H9 (cell line): ENCODE data around the gene RBFOX2. TPM values are rescaled to one million over a fixed set of nuclear protein-coding genes. Genes with fewer than 3 reads are reported as not detected.

Experiments used
- DNase-seq: peaks from one replicate; pipeline ENCODE4 v3.0.0-alpha.2; 2017
- H2AFZ ChIP-seq: one replicate; pipeline ENCODE4 v1.6.1; 2013; ENCODE audit warnings: mild to moderate bottlenecking, low read length, control low read depth, moderate library complexity
- H2AK5ac ChIP-seq: 2 replicates; pipeline ENCODE4 v1.6.1; 2013; ENCODE audit warnings: low read length, control low read depth, mixed read lengths; ENCODE audit not compliant: insufficient read length
- H2BK120ac ChIP-seq: one replicate; pipeline ENCODE4 v1.6.1; 2013; ENCODE audit warnings: low read depth, mild to moderate bottlenecking, low read length, control low read depth, inconsistent platforms; ENCODE audit not compliant: poor library complexity, severe bottlenecking
- H2BK12ac ChIP-seq: 2 replicates; pipeline ENCODE4 v1.6.1; 2013; ENCODE audit warnings: low read length, control low read depth, mixed read lengths, low read depth; ENCODE audit not compliant: insufficient read length
- H2BK15ac ChIP-seq: 2 replicates; pipeline ENCODE4 v1.6.1; 2013; ENCODE audit warnings: low read depth, low read length, control low read depth
- H2BK20ac ChIP-seq: one replicate; pipeline ENCODE4 v1.6.1; 2013; ENCODE audit warnings: low read depth, mild to moderate bottlenecking, low read length, control low read depth, inconsistent platforms; ENCODE audit not compliant: poor library complexity, severe bottlenecking
- H2BK5ac ChIP-seq: 2 replicates; pipeline ENCODE4 v1.6.1; 2013; ENCODE audit warnings: low read length, control low read depth, mixed read lengths; ENCODE audit not compliant: insufficient read length
- H3K14ac ChIP-seq: 2 replicates; pipeline ENCODE4 v1.6.1; 2013; ENCODE audit warnings: low read length, control low read depth; ENCODE audit not compliant: insufficient read depth
- H3K18ac ChIP-seq: 2 replicates; pipeline ENCODE4 v1.6.1; 2013; ENCODE audit warnings: low read depth, mild to moderate bottlenecking, mixed read lengths, low read length, control low read depth; ENCODE audit not compliant: insufficient read length
- H3K23ac ChIP-seq: 2 replicates; pipeline ENCODE4 v1.6.1; 2013; ENCODE audit warnings: low read length, control low read depth, mixed read lengths, low read depth; ENCODE audit not compliant: insufficient read length
- H3K23me2 ChIP-seq: 2 replicates; pipeline ENCODE4 v1.6.1; 2013; ENCODE audit warnings: low read depth, mild to moderate bottlenecking, mixed read lengths, low read length, control low read depth; ENCODE audit not compliant: insufficient read length, poor library complexity, severe bottlenecking
- H3K27ac ChIP-seq: 2 replicates; pipeline ENCODE4 v1.5.1; 2013; ENCODE audit warnings: low read length, control low read depth, mixed read lengths, low read depth; ENCODE audit not compliant: insufficient read length
- H3K27me3 ChIP-seq: 2 replicates; pipeline ENCODE4 v1.6.1; 2013; ENCODE audit warnings: low read length, control low read depth, inconsistent platforms; ENCODE audit not compliant: insufficient read depth
- H3K4ac ChIP-seq: 2 replicates; pipeline ENCODE4 v1.6.1; 2013; ENCODE audit warnings: low read depth, mild to moderate bottlenecking, control low read depth, inconsistent platforms, low read length, moderate library complexity
- H3K4me1 ChIP-seq: 2 replicates; pipeline ENCODE4 v1.6.1; 2013; ENCODE audit warnings: low read length, control low read depth, inconsistent platforms; ENCODE audit not compliant: insufficient read depth
- H3K4me2 ChIP-seq: 2 replicates; pipeline ENCODE4 v1.6.1; 2013; ENCODE audit warnings: low read length, control low read depth, mixed read lengths; ENCODE audit not compliant: insufficient read length, insufficient read depth
- H3K56ac ChIP-seq: 2 replicates; pipeline ENCODE4 v1.6.1; 2013; ENCODE audit warnings: low read depth, mild to moderate bottlenecking, mixed read lengths, low read length, control low read depth; ENCODE audit not compliant: insufficient read length
- H3K79me1 ChIP-seq: 2 replicates; pipeline ENCODE4 v1.6.1; 2013; ENCODE audit warnings: low read depth, mild to moderate bottlenecking, moderate library complexity, low read length, control low read depth, inconsistent platforms; ENCODE audit not compliant: insufficient read depth, poor library complexity, severe bottlenecking
- H3K79me2 ChIP-seq: 2 replicates; pipeline ENCODE4 v1.6.1; 2013; ENCODE audit warnings: low read length, control low read depth, inconsistent platforms; ENCODE audit not compliant: insufficient read depth
- H3K9ac ChIP-seq: 2 replicates; pipeline ENCODE4 v1.6.1; 2013; ENCODE audit warnings: low read length, control low read depth, mixed read lengths; ENCODE audit not compliant: insufficient read length; ENCODE audit errors: extremely low read depth
- H3K9me3 ChIP-seq: one replicate; pipeline ENCODE4 v1.6.1; 2013; ENCODE audit warnings: low read depth, low read length, inconsistent platforms; ENCODE audit not compliant: control insufficient read depth
- H3T11ph ChIP-seq: one replicate; pipeline ENCODE4 v1.6.1; 2013; ENCODE audit warnings: mild to moderate bottlenecking, low read length, control low read depth, inconsistent platforms
- H4K20me1 ChIP-seq: one replicate; pipeline ENCODE4 v1.6.1; 2013; ENCODE audit not compliant: control insufficient read depth, insufficient read length, insufficient read depth
- H4K5ac ChIP-seq: 2 replicates; pipeline ENCODE4 v1.6.1; 2013; ENCODE audit warnings: low read depth, mild to moderate bottlenecking, mixed read lengths, low read length, control low read depth; ENCODE audit not compliant: insufficient read length
- H4K8ac ChIP-seq: replicated peaks from 2 replicates; pipeline ENCODE4 v1.6.1; 2013; ENCODE audit warnings: low read length, control low read depth, mixed read lengths, low read depth; ENCODE audit not compliant: insufficient read length
- H4K91ac ChIP-seq: 2 replicates; pipeline ENCODE4 v1.6.1; 2013; ENCODE audit warnings: low read depth, mild to moderate bottlenecking, moderate library complexity, mixed read lengths, low read length, control low read depth; ENCODE audit not compliant: insufficient read length
- H3K27ac Mint-ChIP-seq, 3 experiments: 2 replicates in 2 of 3; 3 replicates in 1 of 3; pipeline ENCODE4 v1.8.0; 2020 to 2021; ENCODE audit warnings: mixed read lengths in 3 of 3, mild to moderate bottlenecking in 1 of 3, moderate library complexity in 1 of 3
- H3K27me3 Mint-ChIP-seq: 2 replicates; pipeline ENCODE4 v1.8.0; 2021; ENCODE audit warnings: low read depth, mild to moderate bottlenecking, moderate library complexity, mixed read lengths
- H3K36me3 Mint-ChIP-seq, 3 experiments: 2 replicates in 2 of 3; 3 replicates in 1 of 3; pipeline ENCODE4 v1.8.0; 2020 to 2021; ENCODE audit warnings: low read depth in 3 of 3, mixed read lengths in 3 of 3; ENCODE audit not compliant: insufficient read depth in 1 of 3
- H3K4me1 Mint-ChIP-seq, 2 experiments: 2 replicates each; pipeline ENCODE4 v1.8.0; 2020; ENCODE audit warnings: mixed read lengths in 2 of 2
- H3K4me3 Mint-ChIP-seq, 2 experiments: 2 replicates in 1 of 2; 3 replicates in 1 of 2; pipeline ENCODE4 v1.8.0; 2020 to 2021; ENCODE audit warnings: mild to moderate bottlenecking in 2 of 2, mixed read lengths in 2 of 2, moderate library complexity in 1 of 2
- H3K9me3 Mint-ChIP-seq, 2 experiments: 2 replicates in 1 of 2; 3 replicates in 1 of 2; pipeline ENCODE4 v1.8.0; 2020; ENCODE audit warnings: mild to moderate bottlenecking in 2 of 2, mixed read lengths in 2 of 2, moderate library complexity in 1 of 2
- WGBS: extraction: QIAGEN DNeasy Blood & Tissue Kit; methylation state at CpG from one replicate; pipeline ENCODE4 v1.1.7; 2013; ENCODE audit warnings: missing lambda C conversion rate, low lambda C conversion rate, mixed read lengths; ENCODE audit not compliant: insufficient read length; ENCODE audit errors: extremely low coverage; 5-methylcytosine and 5-hydroxymethylcytosine counted together
- total RNA-seq: library from RNA; stranded (reverse); gene quantifications from 2 replicates; pipeline ENCODE4 v1.2.1, GENCODE V29; 2021
- TF ChIP-seq, protein P1 (sequence below): fragments of 200-600 bp; sonication (generic); conservative IDR thresholded peaks from 3 replicates; pipeline ENCODE4 v1.8.0; 2021; ENCODE audit warnings: antibody characterized with exemption, mild to moderate bottlenecking

RBFOX2 gene
- total RNA-seq, 1 experiment from 2014 or later, result 84.7 TPM

DNA sequence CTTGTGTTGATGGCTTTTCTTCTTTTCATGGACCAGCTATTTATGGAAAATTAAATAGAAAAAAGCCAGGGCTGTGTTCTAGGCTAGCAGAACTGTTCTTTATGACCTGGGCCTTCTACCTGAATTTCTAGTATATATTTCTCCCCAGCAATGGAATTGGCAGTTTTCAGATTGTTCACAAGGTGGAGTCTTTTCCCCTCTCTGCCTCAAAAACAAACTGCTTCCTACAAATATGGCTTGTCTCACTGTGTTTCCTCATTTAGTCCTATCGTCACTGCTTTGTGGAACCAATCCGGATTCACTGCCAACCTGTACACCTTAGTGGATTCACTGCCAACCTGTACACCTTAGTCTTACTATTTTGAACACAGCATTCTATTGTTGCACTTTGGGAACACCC lies 316.0 kb downstream of the RBFOX2 start:
- Histone ChIP-seq H3K9ac (no peak overlapping the region), H3K79me1 (no peaks in the 10 kb centered on the region), H2BK15ac (no peak overlapping the region), H3K23ac (no peak overlapping the region), H3K4me1 (no peaks in the 10 kb centered on the region), H3K27me3 (no peaks in the 10 kb centered on the region), H2BK20ac (no peak overlapping the region), H3T11ph (no peak overlapping the region), H3K4me2 (no peak overlapping the region), H4K91ac (no peak overlapping the region), H3K56ac (no peak overlapping the region), H4K5ac (no peak overlapping the region), H3K4ac (no peak overlapping the region), H4K8ac (no peak overlapping the region), H2AFZ (no peak overlapping the region), H3K27ac (no peak overlapping the region), H3K18ac (no peak overlapping the region), H2BK5ac (no peak overlapping the region), H2BK120ac (no peak overlapping the region), H2BK12ac (no peak overlapping the region), H3K79me2 (no peaks in the 10 kb centered on the region), H3K23me2 (no peaks in the 10 kb centered on the region), H3K9me3 (no peaks in the 10 kb centered on the region), H2AK5ac (no peak overlapping the region), H4K20me1 (no peaks in the 10 kb centered on the region), H3K14ac (no peak overlapping the region)
- Mint-ChIP-seq H3K27me3 (peaks cover 5% of the 10 kb centered on the region), H3K4me1 (peaks cover 0 to 5% of the 10 kb centered on the region in 2 experiments; a peak in 1 of 4 replicates), H3K27ac (no peak overlapping the region), H3K4me3 (no peak overlapping the region), H3K36me3 (peaks cover 0 to 7% (median 0%) of the 10 kb centered on the region in 3 experiments; a peak in 2 of 7 replicates), H3K9me3 (peaks cover 10 to 12% of the 10 kb centered on the region in 2 experiments; a peak in 4 of 5 replicates)
- no CpG with 5 or more reads among the region's 2 CpGs for WGBS
- DNase-seq, result no peak
- TF ChIP-seq, protein P1, sequence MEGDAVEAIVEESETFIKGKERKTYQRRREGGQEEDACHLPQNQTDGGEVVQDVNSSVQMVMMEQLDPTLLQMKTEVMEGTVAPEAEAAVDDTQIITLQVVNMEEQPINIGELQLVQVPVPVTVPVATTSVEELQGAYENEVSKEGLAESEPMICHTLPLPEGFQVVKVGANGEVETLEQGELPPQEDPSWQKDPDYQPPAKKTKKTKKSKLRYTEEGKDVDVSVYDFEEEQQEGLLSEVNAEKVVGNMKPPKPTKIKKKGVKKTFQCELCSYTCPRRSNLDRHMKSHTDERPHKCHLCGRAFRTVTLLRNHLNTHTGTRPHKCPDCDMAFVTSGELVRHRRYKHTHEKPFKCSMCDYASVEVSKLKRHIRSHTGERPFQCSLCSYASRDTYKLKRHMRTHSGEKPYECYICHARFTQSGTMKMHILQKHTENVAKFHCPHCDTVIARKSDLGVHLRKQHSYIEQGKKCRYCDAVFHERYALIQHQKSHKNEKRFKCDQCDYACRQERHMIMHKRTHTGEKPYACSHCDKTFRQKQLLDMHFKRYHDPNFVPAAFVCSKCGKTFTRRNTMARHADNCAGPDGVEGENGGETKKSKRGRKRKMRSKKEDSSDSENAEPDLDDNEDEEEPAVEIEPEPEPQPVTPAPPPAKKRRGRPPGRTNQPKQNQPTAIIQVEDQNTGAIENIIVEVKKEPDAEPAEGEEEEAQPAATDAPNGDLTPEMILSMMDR, result peak; percentile 49
